A549 (cell line): ENCODE results near the gene KCNE3. TPM values are rescaled to one million over a fixed set of nuclear protein-coding genes. Genes with fewer than 3 reads are reported as not detected.
A peak's percentile ranks its signal among the peaks of the same experiment; 100 is the strongest.

Experiments
- ATAC-seq, 2 experiments: fragments of 200-7000 bp in 1 of 2; fragments of >200 bp in 1 of 2; cut with Nextera tagmentation in 1 of 2; cut with Tn5 transposase in 1 of 2; 3 replicates each; pipeline versions ENCODE4 v1.8.0 to v1.9.1; 2018 to 2020; ENCODE audit warnings: mild to moderate bottlenecking in 1 of 2, moderate library complexity in 1 of 2
- CTCF ChIA-PET: fragments of 300-600 bp; sonication (Branson Sonifier 250); formaldehyde crosslinking; extraction: SDS; loops from one replicate; lab custom pipeline; 2021; ENCODE audit warnings: antibody characterized with exemption, inconsistent platforms; lab: Yijun Ruan, JAX
- POLR2A ChIA-PET: fragments of 350-600 bp; formaldehyde crosslinking; extraction: SDS; loops from one replicate; lab custom pipeline; 2021; ENCODE audit warnings: antibody characterized with exemption, inconsistent platforms; lab: Yijun Ruan, JAX
- DNase-seq, 2 experiments: peaks; one replicate each; pipeline versions ENCODE4 v3.0.0 to v3.0.0-alpha.2; 2011 to 2016; ENCODE audit warnings: low read depth in 1 of 2, low spot score in 1 of 2
- FAIRE-seq: peaks from 2 replicates; lab custom pipeline; 2011; peaks lifted over from hg19 to GRCh38; lab: Jason Lieb, UNC
- H3K27ac ChIP-seq, 2 experiments: fragments of >200 bp; sonication (Bioruptor Twin); formaldehyde crosslinking; 3 replicates each; pipeline ENCODE4 v1.5.1; 2016 to 2017
- H3K4me1 ChIP-seq: fragments of >200 bp; sonication (Bioruptor Twin); formaldehyde crosslinking; 3 replicates; pipeline ENCODE4 v1.6.1; 2016
- H3K4me2 ChIP-seq: fragments of >200 bp; sonication (Bioruptor Twin); formaldehyde crosslinking; 3 replicates; pipeline ENCODE4 v1.6.1; 2016
- H3K4me3 ChIP-seq: fragments of >200 bp; sonication (Bioruptor Twin); formaldehyde crosslinking; 3 replicates; pipeline ENCODE4 v1.5.1; 2016
- H3K9me3 ChIP-seq: fragments of >200 bp; sonication (Bioruptor Twin); formaldehyde crosslinking; 3 replicates; pipeline ENCODE4 v1.6.1; 2016
- BHLHE40 ChIP-seq: IDR thresholded peaks from 2 replicates; pipeline ENCODE4 v1.6.1; 2012; ENCODE audit warnings: low read depth, low read length, inconsistent platforms
- CBX2 ChIP-seq: fragments of 200-600 bp; sonication (generic); IDR thresholded peaks from 2 replicates; pipeline ENCODE4 v1.6.1; 2016; ENCODE audit warnings: low read depth, mild to moderate bottlenecking, borderline replicate concordance
- CEBPB ChIP-seq, 2 experiments: fragments of >200 bp in 1 of 2; sonication (Bioruptor Twin) in 1 of 2; formaldehyde crosslinking in 1 of 2; IDR thresholded peaks; 2 replicates each; pipeline ENCODE4 v1.6.1; 2012 to 2016
- CHD2 ChIP-seq: fragments of 150-350 bp; IDR thresholded peaks from 2 replicates; pipeline ENCODE4 v1.6.1; 2014; ENCODE audit warnings: low read length; ENCODE audit not compliant: partially characterized antibody
- CHD4 ChIP-seq: fragments of 200-600 bp; sonication (generic); IDR thresholded peaks from 2 replicates; pipeline ENCODE4 v1.6.1; 2016; ENCODE audit warnings: antibody characterized with exemption, mild to moderate bottlenecking, borderline replicate concordance
- EHF ChIP-seq: fragments of 250-450 bp; sonication (Bioruptor Pico); IDR thresholded peaks from 2 replicates; pipeline ENCODE4 v1.5.0; 2020; ENCODE audit warnings: mild to moderate bottlenecking
- EHMT2 ChIP-seq: fragments of 200-600 bp; sonication (generic); IDR thresholded peaks from 2 replicates; pipeline ENCODE4 v1.6.1; 2016; ENCODE audit warnings: antibody characterized with exemption, low read depth, mild to moderate bottlenecking, moderate library complexity
- FOSB ChIP-seq: fragments of 250-450 bp; sonication (Bioruptor Pico); IDR thresholded peaks from 2 replicates; pipeline ENCODE4 v1.5.0; 2020; ENCODE audit warnings: mild to moderate bottlenecking, moderate library complexity
- GATA3 ChIP-seq: IDR thresholded peaks from 2 replicates; pipeline ENCODE4 v1.6.1; 2012; ENCODE audit warnings: borderline replicate concordance
- HEYL ChIP-seq: fragments of 250-450 bp; sonication (Bioruptor Pico); IDR thresholded peaks from 2 replicates; pipeline ENCODE4 v1.8.0; 2021; ENCODE audit warnings: mild to moderate bottlenecking, moderate library complexity
- HOXA7 ChIP-seq: fragments of 250-450 bp; sonication (Bioruptor Pico); IDR thresholded peaks from 2 replicates; pipeline ENCODE4 v1.5.0; 2020; ENCODE audit warnings: mild to moderate bottlenecking, moderate library complexity
- HOXB13 ChIP-seq: fragments of 250-450 bp; sonication (Bioruptor Pico); IDR thresholded peaks from 2 replicates; pipeline ENCODE4 v1.5.0; 2020; ENCODE audit warnings: low read depth, mild to moderate bottlenecking, moderate library complexity
- HOXB5 ChIP-seq: fragments of 250-450 bp; sonication (Bioruptor Pico); IDR thresholded peaks from 2 replicates; pipeline ENCODE4 v1.5.0; 2020; ENCODE audit warnings: mild to moderate bottlenecking, moderate library complexity
- JUN ChIP-seq, 2 experiments: fragments of >200 bp; sonication (Bioruptor Twin); formaldehyde crosslinking; IDR thresholded peaks; 2 replicates in 1 of 2; 3 replicates in 1 of 2; pipeline ENCODE4 v1.6.1; 2016 to 2017
- KDM1A ChIP-seq: fragments of 200-600 bp; sonication (generic); IDR thresholded peaks from 2 replicates; pipeline ENCODE4 v1.6.1; 2016; ENCODE audit warnings: low read depth, mild to moderate bottlenecking
- KDM5A ChIP-seq: fragments of 200-600 bp; sonication (generic); IDR thresholded peaks from 2 replicates; pipeline ENCODE4 v1.6.1; 2016; ENCODE audit warnings: antibody characterized with exemption, mild to moderate bottlenecking
- PHF8 ChIP-seq: fragments of 200-600 bp; sonication (generic); IDR thresholded peaks from 2 replicates; pipeline ENCODE4 v1.6.1; 2016; ENCODE audit warnings: low read depth, mild to moderate bottlenecking, antibody characterized with exemption, moderate library complexity, borderline replicate concordance
- POLR2A ChIP-seq: IDR thresholded peaks from 2 replicates; pipeline ENCODE4 v1.6.1; 2012; ENCODE audit warnings: mild to moderate bottlenecking, low read length
- RAD21 ChIP-seq, 2 experiments: fragments of >200 bp in 1 of 2; sonication (Bioruptor Twin) in 1 of 2; formaldehyde crosslinking in 1 of 2; IDR thresholded peaks in 1 of 2; conservative IDR thresholded peaks in 1 of 2; 2 replicates in 1 of 2; 3 replicates in 1 of 2; pipeline ENCODE4 v1.6.1; 2012 to 2018; ENCODE audit warnings: inconsistent platforms in 1 of 2
- REST ChIP-seq: fragments of 200-600 bp; sonication (generic); IDR thresholded peaks from 2 replicates; pipeline ENCODE4 v1.6.1; 2016; ENCODE audit warnings: antibody characterized with exemption, mild to moderate bottlenecking, moderate library complexity
- TFCP2L1 ChIP-seq: fragments of 250-450 bp; sonication (Bioruptor Pico); IDR thresholded peaks from 2 replicates; pipeline ENCODE4 v1.5.0; 2021; ENCODE audit warnings: mild to moderate bottlenecking
- ZSCAN20 ChIP-seq: fragments of 250-450 bp; sonication (Bioruptor Pico); IDR thresholded peaks from 2 replicates; pipeline ENCODE4 v1.8.0; 2022; ENCODE audit warnings: mild to moderate bottlenecking, moderate library complexity
- whole genome bisulfite sequencing: methylation state at CpG from one replicate; pipeline ENCODE4 v1.1.6; 2017; ENCODE audit errors: missing lambda C conversion rate; 5-methylcytosine and 5-hydroxymethylcytosine counted together
- polyA plus RNA-seq, 4 experiments: library from polyadenylated mRNA; depleted of rRNA in 3 of 4; stranded (reverse); fragments of >200 nt; fragmentation: RNase III in 1 of 4; extraction: RNeasy Plus Mini Kit Qiagen cat#74134 plus additional on column Dnase treatment in 1 of 4; gene quantifications; 2 replicates in 3 of 4; 3 replicates in 1 of 4; pipeline ENCODE4 v1.2.3, GENCODE V29; 2011 to 2017

The KCNE3 gene
- polyA plus RNA-seq, 2 of the 4 experiments (the other 2 are of a cell fraction), result 0.23 to 0.56 TPM

DNA sequence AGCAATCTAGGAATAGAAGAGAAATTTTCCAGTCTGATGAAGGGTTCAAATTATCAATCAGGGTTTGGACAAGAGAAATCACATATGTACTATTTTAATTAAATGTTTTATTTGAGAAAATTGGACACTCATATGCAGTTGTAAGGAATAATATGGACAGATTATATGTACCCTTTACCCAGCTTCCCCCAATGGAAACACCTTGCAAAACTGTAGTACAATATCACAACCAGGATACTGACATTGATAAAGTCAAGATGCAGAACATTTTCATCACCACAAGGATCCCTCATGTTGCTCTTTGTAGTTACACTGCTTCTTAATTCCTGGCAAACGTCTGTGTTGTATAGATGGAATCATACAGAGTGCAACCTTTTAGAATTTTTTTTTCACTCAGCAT, 27.6 kb upstream of the KCNE3 start (continued):
- TF ChIP-seq FOSB (CRISPR knock-in tag), result no peak
- TF ChIP-seq EHF (CRISPR knock-in tag), result no peak
- TF ChIP-seq CHD4, result no peak
- no peak for TF ChIP-seq REST
- TF ChIP-seq CEBPB (IDR thresholded peaks at IDR 0.05), result no peak
- TF ChIP-seq EHMT2, result no peak
- TF ChIP-seq CHD2, result no peak

GRCh38 chr11:74493791-74494630, 26.7 kb upstream of the KCNE3 start:
- TF ChIP-seq JUN (IDR thresholded peaks at IDR 0.05), result no peak
- TF ChIP-seq FOSB (CRISPR knock-in tag), result no peak
- no peak for TF ChIP-seq ZSCAN20 (CRISPR knock-in tag)
- H3K27ac ChIP-seq, result peak overlapping the region; percentile 93 to 98
- ATAC-seq (peak; percentile 2 to 25; a peak in 5 of 6 replicates), FAIRE-seq (no peak), DNase-seq (peak in 1 of 2 experiments; percentile 33)
- ChIA-PET CTCF (interaction anchor here (0.6 to 4.1 kb wide), 13 partner anchors 8 to 777 kb away, joined by 3 to 23 read pairs (median 3); no protein-coding TSS in a partner anchor), POLR2A (interaction anchor here (0.6 to 2.7 kb wide), 25 partner anchors 9 to 733 kb away, joined by 3 to 68 read pairs (median 4); partner anchors contain the start of genes C2CD3, PGM2L1, POLD3 and PPME1)
- 2% methylated on average over 11 of the region's 14 CpGs for WGBS
- H3K4me2 ChIP-seq, result peak overlapping the region; percentile 84
- H3K9me3 ChIP-seq, result no peaks in the 10 kb centered on the region; the same call in 2 of the 3 replicates
- peaks cover 14% of the 10 kb centered on the region; the same call in 2 of the 3 replicates for H3K4me1 ChIP-seq
- peak overlapping the region; percentile 62 for H3K4me3 ChIP-seq

DNA sequence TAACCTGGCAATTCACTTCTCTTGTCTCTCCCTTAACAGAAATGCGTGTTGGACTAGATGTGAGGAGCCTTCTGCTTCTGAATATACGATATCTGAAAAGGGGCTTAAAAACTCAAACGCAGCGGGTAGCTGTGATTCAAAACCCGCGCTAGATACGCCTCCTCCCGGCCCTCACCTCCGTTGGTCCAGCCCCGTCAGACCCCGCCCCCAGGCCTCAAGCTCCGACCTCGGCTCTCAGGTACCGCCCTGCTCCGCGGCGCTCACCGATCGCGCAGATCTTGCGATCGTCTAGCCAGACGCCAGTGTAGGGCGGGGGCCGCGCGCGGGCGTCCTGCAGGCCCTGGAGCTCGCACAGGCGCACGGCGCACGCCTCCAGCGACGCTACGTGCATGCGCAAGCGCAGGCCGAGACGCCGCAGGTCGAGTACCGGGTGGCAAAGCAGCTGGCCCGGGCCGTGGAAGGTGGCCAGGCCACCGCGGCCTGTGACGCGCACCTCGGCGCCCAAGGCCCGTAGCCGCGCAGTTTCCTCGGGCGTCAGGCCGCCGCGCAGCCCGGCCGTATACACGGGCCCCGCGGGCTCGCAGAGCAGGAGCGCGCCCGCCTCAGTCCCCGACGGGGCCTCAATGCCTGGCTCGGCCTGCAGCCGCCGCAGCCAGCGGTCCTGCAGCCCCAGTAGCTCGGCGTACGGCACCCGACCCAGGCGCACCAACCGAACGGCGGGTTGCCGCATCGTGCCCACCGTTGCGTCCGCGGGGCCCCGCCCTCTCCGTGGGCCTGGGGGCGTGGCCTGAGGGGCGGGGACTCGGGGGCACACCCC, 25.8 kb upstream of the KCNE3 start, which contains the start of gene LIPT2:
TSS of gene LIPT2 (minus strand) at position 751 of the 817 bp plus-strand sequence. CDS start at position 730, 21 bp downstream.
- ChIA-PET CTCF (interaction anchor here (0.5 to 4.1 kb wide), 11 partner anchors 9 to 501 kb away, joined by 3 to 23 read pairs (median 4); no protein-coding TSS in a partner anchor), POLR2A (interaction anchor here (0.5 to 2.7 kb wide), 33 partner anchors 9 to 997 kb away, joined by 3 to 68 read pairs (median 4); partner anchors contain the start of genes PGM2L1, POLD3, RAB6A and UCP2)
- Histone ChIP-seq H3K27ac (peak within 1 kb of the TSS; percentile 93 to 98), H3K4me2 (peak within 1 kb of the TSS; percentile 84), H3K9me3 (no peaks in the 10 kb centered on the region; the same call in 2 of the 3 replicates), H3K4me1 (peaks cover 14% of the 10 kb centered on the region; the same call in 2 of the 3 replicates), H3K4me3 (peak within 1 kb of the TSS; percentile 62)
- ATAC-seq (peak; percentile 95 to 98), FAIRE-seq (peak; percentile 86), DNase-seq (peak; percentile 81 to 99)
- WGBS, result 0% methylated on average over 14 of the region's 94 CpGs
- TF ChIP-seq HOXA7 (CRISPR knock-in tag), result no peak
- TF ChIP-seq EHF (CRISPR knock-in tag), result no peak
- TF ChIP-seq POLR2A, result peak; percentile 78
- no peak for TF ChIP-seq RAD21 (conservative IDR thresholded peaks at IDR 0.05 in 1 of 2, IDR thresholded peaks at IDR 0.05 in 1 of 2)
- TF ChIP-seq TFCP2L1 (CRISPR knock-in tag), result no peak
- TF ChIP-seq EHMT2, result no peak
- no peak for TF ChIP-seq HEYL
- TF ChIP-seq KDM5A, result peak; percentile 83
- TF ChIP-seq REST, result no peak
- TF ChIP-seq BHLHE40, result no peak
- TF ChIP-seq KDM1A, result no peak
- TF ChIP-seq HOXB13 (CRISPR knock-in tag), result no peak
- no peak for TF ChIP-seq CBX2
- TF ChIP-seq HOXB5, result 0 out of 2 replicates have a peak, but pooled peaks have one; percentile 33
- peak; percentile 99 for TF ChIP-seq PHF8
- TF ChIP-seq GATA3, result no peak
